GM12878 (cell line): ENCODE results near the gene TLL2. TPM values are rescaled to one million over a fixed set of nuclear protein-coding genes. Genes with fewer than 3 reads are reported as not detected.

ENCODE experiments used
- BMI1 ChIP-seq: fragments of 450-650 bp; IDR thresholded peaks from 2 replicates; pipeline ENCODE4 v1.6.1; 2016; ENCODE audit warnings: mild to moderate bottlenecking, moderate library complexity, borderline replicate concordance
- BRCA1 ChIP-seq: IDR thresholded peaks from 2 replicates; pipeline ENCODE4 v1.6.1; 2011; ENCODE audit warnings: low read depth, low read length, improper control_type of control experiment
- CHD4 ChIP-seq: fragments of 200-600 bp; sonication (generic); IDR thresholded peaks from 2 replicates; pipeline ENCODE4 v1.6.1; 2016; ENCODE audit warnings: mild to moderate bottlenecking
- CTCF ChIP-seq, 3 experiments: IDR thresholded peaks in 2 of 3; conservative IDR thresholded peaks in 1 of 3; 2 replicates each; pipeline ENCODE4 v1.5.1; 2011; ENCODE audit warnings: low read depth in 3 of 3, low read length in 3 of 3, mild to moderate bottlenecking in 3 of 3, control low read depth in 2 of 3, moderate library complexity in 2 of 3, inconsistent platforms in 1 of 3, mixed read lengths in 1 of 3; ENCODE audit not compliant: control insufficient read depth in 2 of 3, insufficient read depth in 1 of 3; ENCODE audit errors: extremely low read depth in 1 of 3
- HSF1 ChIP-seq: fragments of 150-350 bp; IDR thresholded peaks from 2 replicates; pipeline ENCODE4 v1.6.1; 2014; ENCODE audit warnings: mild to moderate bottlenecking, low read depth, low read length
- IRF4 ChIP-seq: IDR thresholded peaks from 2 replicates; pipeline ENCODE4 v1.6.1; 2011; ENCODE audit warnings: low read depth, low read length
- MEF2B ChIP-seq: fragments of 450-650 bp; IDR thresholded peaks from 2 replicates; pipeline ENCODE4 v1.6.1; 2018; ENCODE audit warnings: mild to moderate bottlenecking, moderate library complexity; ENCODE audit not compliant: partially characterized antibody, poor library complexity, severe bottlenecking
- NR2F1 ChIP-seq: fragments of 450-650 bp; conservative IDR thresholded peaks from 2 replicates; pipeline ENCODE4 v1.6.1; 2017; ENCODE audit warnings: mild to moderate bottlenecking
- PBX3 ChIP-seq: IDR thresholded peaks from 2 replicates; pipeline ENCODE4 v1.6.1; 2011; ENCODE audit warnings: mild to moderate bottlenecking, low read depth, low read length, moderate library complexity; ENCODE audit not compliant: insufficient replicate concordance
- PKNOX1 ChIP-seq: fragments of 450-650 bp; IDR thresholded peaks from 2 replicates; pipeline ENCODE4 v1.6.1; 2016; ENCODE audit warnings: mild to moderate bottlenecking
- POLR2A ChIP-seq: IDR thresholded peaks from 2 replicates; pipeline ENCODE4 v1.6.1; 2011; ENCODE audit warnings: low read depth, mild to moderate bottlenecking, low read length
- POLR2AphosphoS2 ChIP-seq: IDR thresholded peaks from 2 replicates; pipeline ENCODE4 v1.6.1; 2011; ENCODE audit warnings: low read depth, mild to moderate bottlenecking, low read length, improper control_type of control experiment, moderate library complexity
- RBBP5 ChIP-seq: fragments of 200-600 bp; sonication (generic); conservative IDR thresholded peaks from 2 replicates; pipeline ENCODE4 v1.6.1; 2016
- REST ChIP-seq: IDR thresholded peaks from 2 replicates; pipeline ENCODE4 v1.6.1; 2012; ENCODE audit warnings: mild to moderate bottlenecking, low read depth, low read length
- SMARCA5 ChIP-seq: fragments of 450-650 bp; IDR thresholded peaks from 2 replicates; pipeline ENCODE4 v1.6.1; 2017; ENCODE audit warnings: mild to moderate bottlenecking
- SMC3 ChIP-seq: IDR thresholded peaks from 2 replicates; pipeline ENCODE4 v1.6.1; 2011; ENCODE audit warnings: low read length, improper control_type of control experiment, borderline replicate concordance
- SPI1 ChIP-seq: IDR thresholded peaks from 2 replicates; pipeline ENCODE4 v1.6.1; 2011; ENCODE audit warnings: low read depth, mild to moderate bottlenecking, low read length, moderate library complexity, borderline replicate concordance; ENCODE audit not compliant: insufficient read depth
- STAT3 ChIP-seq: IDR thresholded peaks from 2 replicates; pipeline ENCODE4 v1.6.1; 2011; ENCODE audit warnings: low read depth, low read length, improper control_type of control experiment
- SUZ12 ChIP-seq: fragments of 200-600 bp; sonication (generic); IDR thresholded peaks from one replicate; pipeline ENCODE4 v1.6.1; 2018; ENCODE audit warnings: antibody characterized with exemption, mild to moderate bottlenecking; ENCODE audit not compliant: unreplicated experiment
- TBL1XR1 ChIP-seq: IDR thresholded peaks from 2 replicates; pipeline ENCODE4 v1.6.1; 2012; ENCODE audit warnings: low read depth, low read length, improper control_type of control experiment
- ZNF384 ChIP-seq: IDR thresholded peaks from 2 replicates; pipeline ENCODE4 v1.6.1; 2012; ENCODE audit warnings: low read depth, mild to moderate bottlenecking, low read length, improper control_type of control experiment, borderline replicate concordance
- ZSCAN29 ChIP-seq: fragments of 450-650 bp; IDR thresholded peaks from 2 replicates; pipeline ENCODE4 v1.6.1; 2017; ENCODE audit warnings: mild to moderate bottlenecking, moderate library complexity
- polyA plus RNA-seq, 11 experiments: library from polyadenylated mRNA; depleted of rRNA in 4 of 11; unstranded in 6 of 11; stranded (reverse) in 5 of 11; fragments of >200 nt; fragmentation: Nextera tagmentation in 4 of 11; fragmentation: Illumina TruSeq in 1 of 11; extraction: Ambion mirVana in 4 of 11; extraction: Trizol in 1 of 11; gene quantifications; 1 replicate in 1 of 11; 2 replicates in 10 of 11; pipeline versions ENCODE4 v1.2.1 to v1.2.3, GENCODE V29; 2011 to 2016; ENCODE audit warnings: inconsistent platforms in 2 of 11, missing spikeins in 2 of 11, low read depth in 1 of 11
- total RNA-seq, 4 experiments: library from RNA; depleted of rRNA in 3 of 4; stranded (reverse); fragments of >200 nt in 3 of 4; fragmentation: Illumina TruSeq in 1 of 4; extraction: Trizol in 1 of 4; gene quantifications; 2 replicates each; pipeline versions ENCODE4 v1.2.1 to v1.2.3, GENCODE V29; 2013 to 2021

TLL2 gene
- total and polyA plus RNA-seq, 10 of the 15 experiments (the other 5 are each of a cell fraction or from before 2014, with no cell fraction given): 0.02 to 2.1 (median 0.52) TPM

- TF ChIP-seq MEF2B (no peak), STAT3 (no peak), CHD4 (no peak), REST (no peak), POLR2A (no peak), POLR2AphosphoS2 (no peak), NR2F1 (no peak), BRCA1 (no peak), TBL1XR1 (no peak), PKNOX1 (no peak), HSF1 (no peak), SMC3 (no peak), SUZ12 (no peak), CTCF (IDR thresholded peaks at IDR 0.05 in 2 of 3, conservative IDR thresholded peaks at IDR 0.05 in 1 of 3; ENCODE audit: control insufficient read depth in 2 of 3, extremely low read depth in 1 of 3, insufficient read depth in 1 of 3, low read depth in 3 of 3, low read length in 3 of 3) (no peak), ZNF384 (no peak), PBX3 (no peak), IRF4 (peak; percentile 82), SPI1 (no peak), RBBP5 (no peak), SMARCA5 (no peak), ZSCAN29 (no peak), BMI1 (no peak)
Measured at GRCh38 chr10:96325719-96326373, 187.9 kb downstream of the TLL2 start (continued).
